Activated CD8-positive, alpha-beta memory T cell treated with anti-CD3 and anti-CD28 coated beads, Interleukin-2, amount 10 ng/mL, durations not matched to agents 7 days and 5 days (primary cell): ENCODE results near the gene RPL3. TPM values are rescaled to one million over a fixed set of nuclear protein-coding genes. Genes with fewer than 3 reads are reported as not detected.

Experiments used
- ATAC-seq: fragments of 150-1000 bp; cut with Tn5 transposase; one replicate; pipeline ENCODE4 v1.10.0; 2021; ENCODE audit warnings: moderate library complexity
- CTCF ChIA-PET: fragments of 350-600 bp; sonication (Branson Sonifier 250); formaldehyde crosslinking; loops from one replicate; lab custom pipeline; 2021; ENCODE audit warnings: antibody characterized with exemption; lab: Charles Lee
- DNase-seq: peaks from one replicate; pipeline ENCODE4 v3.0.0-alpha.2; 2020
- H3K27ac Mint-ChIP-seq: one replicate; pipeline ENCODE4 v1.8.0; 2021; ENCODE audit warnings: mild to moderate bottlenecking, mixed read lengths
- H3K27me3 Mint-ChIP-seq: one replicate; pipeline ENCODE4 v1.8.0; 2021; ENCODE audit warnings: mixed read lengths
- H3K36me3 Mint-ChIP-seq: one replicate; pipeline ENCODE4 v1.8.0; 2021; ENCODE audit warnings: mild to moderate bottlenecking, mixed read lengths
- H3K4me1 Mint-ChIP-seq: one replicate; pipeline ENCODE4 v1.8.0; 2021; ENCODE audit warnings: mixed read lengths
- H3K4me3 Mint-ChIP-seq: one replicate; pipeline ENCODE4 v1.8.0; 2021; ENCODE audit warnings: mild to moderate bottlenecking, moderate library complexity, mixed read lengths
- H3K9me3 Mint-ChIP-seq: one replicate; pipeline ENCODE4 v1.8.0; 2022; ENCODE audit warnings: low read depth, mixed read lengths
- total RNA-seq, 2 experiments: library from RNA; stranded (reverse); gene quantifications; one replicate each; pipeline ENCODE4 v1.2.3, GENCODE V29; 2021

The RPL3 gene
- total RNA-seq, 2 experiments from 2014 or later = 1,571 to 1,769 TPM

- no peaks in the 10 kb centered on the region for H3K9me3 Mint-ChIP-seq
- H3K27me3 Mint-ChIP-seq = peaks cover 8% of the 10 kb centered on the region
- no peak overlapping the region for H3K4me3 Mint-ChIP-seq
- DNase-seq = no peak
- no peaks in the 10 kb centered on the region for H3K36me3 Mint-ChIP-seq
- ATAC-seq = no peak
- CTCF ChIA-PET = no interaction called here
- H3K27ac Mint-ChIP-seq = no peak overlapping the region
- H3K4me1 Mint-ChIP-seq = no peaks in the 10 kb centered on the region
Observed at GRCh38 chr22:39288135-39288898, 31.1 kb downstream of the RPL3 start.

- Mint-ChIP-seq H3K36me3 (no peaks in the 10 kb centered on the region), H3K27ac (no peak overlapping the region), H3K27me3 (peaks cover 8% of the 10 kb centered on the region), H3K9me3 (no peaks in the 10 kb centered on the region), H3K4me3 (no peak overlapping the region), H3K4me1 (no peaks in the 10 kb centered on the region)
- ATAC-seq (no peak), DNase-seq (no peak)
- CTCF ChIA-PET = interaction anchor here (1.0 kb wide), 1 partner anchor 116 kb away, joined by 6 read pairs; no protein-coding TSS in a partner anchor
Observed at GRCh38 chr22:39287076-39287725, 32.2 kb downstream of the RPL3 start.

- no peaks in the 10 kb centered on the region for H3K36me3 Mint-ChIP-seq
- no peaks in the 10 kb centered on the region for H3K9me3 Mint-ChIP-seq
- peaks cover 8% of the 10 kb centered on the region for H3K27me3 Mint-ChIP-seq
- CTCF ChIA-PET = no interaction called here
- ATAC-seq (no peak), DNase-seq (no peak)
- H3K4me1 Mint-ChIP-seq = no peaks in the 10 kb centered on the region
- no peak overlapping the region for H3K27ac Mint-ChIP-seq
- no peak overlapping the region for H3K4me3 Mint-ChIP-seq
Observed at GRCh38 chr22:39284983-39285382, 34.4 kb downstream of the RPL3 start.

DNA sequence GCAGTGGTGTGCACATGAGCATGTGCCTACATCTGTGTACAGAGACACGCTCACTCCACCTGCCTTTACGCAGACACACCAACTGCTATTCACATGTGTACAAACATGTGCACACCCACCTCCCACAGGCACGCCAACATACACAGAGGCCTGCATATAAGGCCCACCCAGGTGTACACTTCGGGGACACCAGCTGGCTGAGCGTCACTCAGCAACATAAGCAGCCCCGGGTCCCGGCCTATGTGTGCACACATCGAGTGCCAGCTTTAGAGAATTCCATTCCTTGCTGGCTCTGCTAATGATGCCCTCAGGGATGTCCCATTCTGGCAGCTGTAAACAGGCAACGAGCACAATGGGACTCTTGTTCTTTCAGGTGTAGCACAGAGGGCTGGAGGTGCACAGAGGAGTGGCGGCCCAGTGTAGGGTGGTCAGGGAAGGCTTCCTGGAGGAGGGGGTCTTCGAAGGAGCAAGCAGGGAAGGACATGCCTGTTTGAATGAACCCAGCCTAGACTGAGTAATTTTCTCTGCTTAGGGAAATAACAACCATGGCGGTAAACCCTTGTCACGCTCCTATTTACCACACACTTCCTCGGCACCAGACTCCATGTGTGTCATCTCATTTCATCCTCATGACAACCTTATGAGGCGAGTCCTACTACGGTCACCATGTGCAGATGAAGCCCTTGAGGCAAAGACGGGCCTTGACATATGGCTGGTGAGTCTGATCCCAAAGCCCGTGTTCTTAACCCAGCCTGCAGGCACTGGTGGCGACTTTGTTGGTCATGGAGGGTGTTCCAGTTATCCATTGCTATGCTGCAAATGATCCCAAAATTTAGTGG, 35.1 kb downstream of the RPL3 start:
- ATAC-seq = no peak
- DNase-seq = no peak
- Mint-ChIP-seq H3K27ac (no peak overlapping the region), H3K4me3 (no peak overlapping the region), H3K36me3 (no peaks in the 10 kb centered on the region), H3K4me1 (no peaks in the 10 kb centered on the region), H3K27me3 (peaks cover 14% of the 10 kb centered on the region), H3K9me3 (no peaks in the 10 kb centered on the region)
- CTCF ChIA-PET = no interaction called here

DNA sequence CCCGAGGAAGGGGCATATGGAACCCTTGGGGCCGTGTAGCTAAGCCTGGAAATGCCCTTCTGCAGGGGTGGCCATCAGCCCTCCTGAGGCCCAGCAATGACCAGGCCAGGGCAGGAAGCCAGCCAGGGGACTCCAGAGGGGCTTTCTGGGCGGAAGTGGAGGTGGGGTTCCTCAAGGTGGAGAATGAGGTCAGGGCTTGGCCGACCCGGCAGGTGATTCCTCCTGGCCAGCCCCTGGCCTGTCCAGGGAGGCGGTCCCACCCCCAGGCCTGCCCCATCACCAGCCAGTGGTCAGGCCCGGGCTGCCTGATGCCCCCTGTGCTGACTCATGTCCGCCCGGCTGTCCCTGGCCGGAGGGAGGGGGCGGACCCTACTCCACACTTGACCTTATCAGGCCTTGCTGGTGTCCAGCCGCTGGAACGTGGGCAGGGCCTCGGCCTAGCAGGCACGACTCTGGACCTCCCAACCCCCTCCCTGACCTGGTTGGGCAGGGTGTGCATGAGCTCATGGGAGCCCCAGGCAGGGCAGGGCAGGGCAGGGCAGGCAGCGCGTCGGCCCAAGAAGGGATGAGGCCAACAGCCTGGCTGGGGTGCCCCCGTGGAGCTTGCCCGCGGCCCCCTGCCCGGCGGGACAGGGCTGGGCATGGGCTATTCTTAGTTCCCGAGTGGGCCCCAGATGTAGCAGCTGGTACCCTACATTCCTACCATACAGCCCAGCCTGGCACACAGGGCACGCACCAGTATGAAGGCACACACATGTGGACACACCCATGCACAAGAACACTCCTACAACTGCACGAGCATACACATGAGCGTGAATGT, 35.9 kb downstream of the RPL3 start:
- no peak for DNase-seq
- Mint-ChIP-seq H3K4me3 (no peak overlapping the region), H3K27me3 (peaks cover 19% of the 10 kb centered on the region), H3K9me3 (no peaks in the 10 kb centered on the region), H3K36me3 (no peaks in the 10 kb centered on the region), H3K4me1 (no peaks in the 10 kb centered on the region), H3K27ac (no peak overlapping the region)
- no peak for ATAC-seq
- CTCF ChIA-PET = no interaction called here

GRCh38 chr22:39282645-39283321, 36.6 kb downstream of the RPL3 start:
- ATAC-seq = no peak
- Mint-ChIP-seq H3K4me1 (no peaks in the 10 kb centered on the region), H3K27ac (no peak overlapping the region), H3K36me3 (no peaks in the 10 kb centered on the region), H3K27me3 (peaks cover 18% of the 10 kb centered on the region), H3K9me3 (no peaks in the 10 kb centered on the region), H3K4me3 (no peak overlapping the region)
- no peak for DNase-seq
- CTCF ChIA-PET = interaction anchor here (0.7 kb wide), 1 partner anchor 113 kb away, joined by 3 read pairs; no protein-coding TSS in a partner anchor

- DNase-seq (no peak), ATAC-seq (no peak)
- H3K4me3 Mint-ChIP-seq = no peak overlapping the region
- CTCF ChIA-PET = no interaction called here
- no peaks in the 10 kb centered on the region for H3K36me3 Mint-ChIP-seq
- H3K9me3 Mint-ChIP-seq = no peaks in the 10 kb centered on the region
- no peak overlapping the region for H3K27ac Mint-ChIP-seq
- peaks cover 15% of the 10 kb centered on the region for H3K27me3 Mint-ChIP-seq
- no peaks in the 10 kb centered on the region for H3K4me1 Mint-ChIP-seq
Observed at GRCh38 chr22:39281126-39281525, 38.3 kb downstream of the RPL3 start.

GRCh38 chr22:39280250-39280649, 39.2 kb downstream of the RPL3 start:
- Mint-ChIP-seq H3K9me3 (no peaks in the 10 kb centered on the region), H3K27me3 (peaks cover 15% of the 10 kb centered on the region), H3K27ac (no peak overlapping the region), H3K4me3 (no peak overlapping the region), H3K4me1 (no peaks in the 10 kb centered on the region), H3K36me3 (no peaks in the 10 kb centered on the region)
- no peak for ATAC-seq
- DNase-seq = no peak
- CTCF ChIA-PET = interaction anchor here (1.2 to 1.4 kb wide), 2 partner anchors 54 to 109 kb away, joined by 3 to 7 read pairs; no protein-coding TSS in a partner anchor

- CTCF ChIA-PET = interaction anchor here (1.2 to 1.4 kb wide), 2 partner anchors 53 to 109 kb away, joined by 3 to 7 read pairs; no protein-coding TSS in a partner anchor
- DNase-seq = no peak
- Mint-ChIP-seq H3K9me3 (no peaks in the 10 kb centered on the region), H3K36me3 (no peaks in the 10 kb centered on the region), H3K27me3 (peaks cover 15% of the 10 kb centered on the region), H3K27ac (no peak overlapping the region), H3K4me1 (no peaks in the 10 kb centered on the region), H3K4me3 (no peak overlapping the region)
- ATAC-seq = no peak
Observed at GRCh38 chr22:39279170-39279850, 40.1 kb downstream of the RPL3 start.

DNA sequence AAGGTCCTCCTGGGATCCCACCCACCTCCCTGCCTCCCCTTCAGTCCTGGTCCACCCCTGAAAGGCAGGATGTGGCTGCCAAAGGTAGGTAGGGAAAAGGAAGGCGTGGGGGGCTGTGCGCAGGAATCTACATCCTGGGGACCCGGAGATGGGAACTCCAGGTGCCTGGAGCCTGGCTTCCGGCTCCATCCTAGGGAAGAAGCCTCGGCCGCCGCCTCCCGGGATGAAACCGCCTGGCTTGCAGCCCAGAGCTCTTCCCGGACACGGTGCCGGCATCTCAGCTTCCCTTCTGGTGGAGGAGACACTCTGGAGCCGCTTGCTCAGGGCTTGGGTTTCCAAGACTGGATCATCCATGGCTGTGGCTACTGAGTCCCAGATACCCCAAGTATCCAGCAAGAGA, 41.4 kb downstream of the RPL3 start:
- Mint-ChIP-seq H3K9me3 (no peaks in the 10 kb centered on the region), H3K27me3 (peaks cover 15% of the 10 kb centered on the region), H3K4me3 (no peak overlapping the region), H3K4me1 (no peaks in the 10 kb centered on the region), H3K36me3 (no peaks in the 10 kb centered on the region), H3K27ac (no peak overlapping the region)
- CTCF ChIA-PET = no interaction called here
- DNase-seq = no peak
- ATAC-seq = no peak

DNA sequence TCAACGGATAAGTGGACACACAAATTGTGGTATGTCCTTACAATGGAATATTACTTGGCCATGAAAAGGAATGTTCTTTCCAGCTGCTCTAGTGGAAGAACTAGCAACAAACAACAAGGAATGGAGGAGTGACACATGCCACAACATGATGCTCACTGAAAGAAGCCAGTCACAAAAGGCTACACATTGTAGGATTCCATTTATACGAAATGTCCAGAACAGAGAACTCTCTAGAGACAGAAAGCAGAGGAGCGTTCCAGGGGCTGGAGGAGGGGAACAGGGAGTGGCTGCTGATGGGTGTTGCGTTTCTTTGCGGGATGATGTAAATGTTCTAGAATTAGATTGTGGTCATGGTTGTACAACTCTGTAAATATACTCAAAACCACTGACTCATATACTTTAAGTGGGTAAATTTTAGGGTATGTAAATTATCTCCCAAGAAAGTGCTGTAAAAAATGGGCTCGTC, 42.2 kb downstream of the RPL3 start:
- Mint-ChIP-seq H3K27ac (no peak overlapping the region), H3K27me3 (peaks cover 15% of the 10 kb centered on the region), H3K36me3 (no peaks in the 10 kb centered on the region), H3K4me1 (no peaks in the 10 kb centered on the region), H3K4me3 (no peak overlapping the region), H3K9me3 (no peaks in the 10 kb centered on the region)
- no peak for ATAC-seq
- no peak for DNase-seq
- CTCF ChIA-PET = no interaction called here
